Nephron progenitor cell (in vitro differentiated cells): ENCODE data around the gene KCNMA1.
"Not testable (repeated sequence)": the region's sequence is repeated elsewhere in the genome, so short reads cannot be mapped to it uniquely, and the experiment has no call there.

Source experiments
- DNase-seq: peaks from one replicate; pipeline ENCODE4 v3.0.0; 2021
- H3K27ac Mint-ChIP-seq: 2 replicates; pipeline ENCODE4 v1.8.0; 2021; ENCODE audit warnings: mild to moderate bottlenecking, moderate library complexity, mixed read lengths
- H3K27me3 Mint-ChIP-seq: 2 replicates; pipeline ENCODE4 v1.8.0; 2021; ENCODE audit warnings: mild to moderate bottlenecking, low read depth, mixed read lengths; ENCODE audit not compliant: poor library complexity
- H3K36me3 Mint-ChIP-seq: 2 replicates; pipeline ENCODE4 v1.8.0; 2021; ENCODE audit warnings: low read depth, mixed read lengths
- H3K4me1 Mint-ChIP-seq: 2 replicates; pipeline ENCODE4 v1.8.0; 2021; ENCODE audit warnings: mixed read lengths
- H3K4me3 Mint-ChIP-seq: 2 replicates; pipeline ENCODE4 v1.8.0; 2021; ENCODE audit warnings: mild to moderate bottlenecking, moderate library complexity, mixed read lengths
- H3K9me3 Mint-ChIP-seq: 2 replicates; pipeline ENCODE4 v1.8.0; 2021; ENCODE audit warnings: mild to moderate bottlenecking, moderate library complexity, mixed read lengths
- TF ChIP-seq, protein P1 (sequence below): fragments of 200-600 bp; sonication (generic); IDR thresholded peaks from 2 replicates; pipeline ENCODE4 v1.5.0; 2021; ENCODE audit warnings: antibody characterized with exemption

The KCNMA1 gene

DNA sequence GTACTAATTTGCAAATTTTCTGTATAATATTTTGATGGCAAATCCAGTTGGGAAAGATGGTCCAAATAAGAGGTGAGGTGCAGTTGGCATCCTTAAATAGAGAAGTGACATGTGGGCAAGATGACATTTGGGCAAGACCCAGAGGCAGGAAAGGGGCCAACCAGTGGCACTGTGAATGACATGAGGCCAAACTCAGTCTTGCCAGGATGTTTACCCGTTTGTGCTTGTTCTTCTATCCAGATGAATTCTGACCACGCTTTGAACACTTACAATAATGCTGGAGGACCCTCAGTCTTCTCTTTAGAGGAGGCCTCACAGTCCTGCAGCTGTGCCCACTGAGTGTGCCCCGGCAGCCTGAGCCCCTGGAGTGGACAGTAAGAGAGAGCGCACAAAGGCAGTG, 45.1 kb downstream of the KCNMA1 start:
- H3K9me3 Mint-ChIP-seq, result peaks cover 5% of the 10 kb centered on the region
- no peak overlapping the region for H3K27ac Mint-ChIP-seq
- no peak overlapping the region for H3K4me3 Mint-ChIP-seq
- H3K27me3 Mint-ChIP-seq, result peaks cover 8% of the 10 kb centered on the region
- DNase-seq, result no peak
- peaks cover 15% of the 10 kb centered on the region for H3K4me1 Mint-ChIP-seq
- TF ChIP-seq, protein P1, sequence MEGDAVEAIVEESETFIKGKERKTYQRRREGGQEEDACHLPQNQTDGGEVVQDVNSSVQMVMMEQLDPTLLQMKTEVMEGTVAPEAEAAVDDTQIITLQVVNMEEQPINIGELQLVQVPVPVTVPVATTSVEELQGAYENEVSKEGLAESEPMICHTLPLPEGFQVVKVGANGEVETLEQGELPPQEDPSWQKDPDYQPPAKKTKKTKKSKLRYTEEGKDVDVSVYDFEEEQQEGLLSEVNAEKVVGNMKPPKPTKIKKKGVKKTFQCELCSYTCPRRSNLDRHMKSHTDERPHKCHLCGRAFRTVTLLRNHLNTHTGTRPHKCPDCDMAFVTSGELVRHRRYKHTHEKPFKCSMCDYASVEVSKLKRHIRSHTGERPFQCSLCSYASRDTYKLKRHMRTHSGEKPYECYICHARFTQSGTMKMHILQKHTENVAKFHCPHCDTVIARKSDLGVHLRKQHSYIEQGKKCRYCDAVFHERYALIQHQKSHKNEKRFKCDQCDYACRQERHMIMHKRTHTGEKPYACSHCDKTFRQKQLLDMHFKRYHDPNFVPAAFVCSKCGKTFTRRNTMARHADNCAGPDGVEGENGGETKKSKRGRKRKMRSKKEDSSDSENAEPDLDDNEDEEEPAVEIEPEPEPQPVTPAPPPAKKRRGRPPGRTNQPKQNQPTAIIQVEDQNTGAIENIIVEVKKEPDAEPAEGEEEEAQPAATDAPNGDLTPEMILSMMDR, result no peak
- peaks cover 5% of the 10 kb centered on the region for H3K36me3 Mint-ChIP-seq

DNA sequence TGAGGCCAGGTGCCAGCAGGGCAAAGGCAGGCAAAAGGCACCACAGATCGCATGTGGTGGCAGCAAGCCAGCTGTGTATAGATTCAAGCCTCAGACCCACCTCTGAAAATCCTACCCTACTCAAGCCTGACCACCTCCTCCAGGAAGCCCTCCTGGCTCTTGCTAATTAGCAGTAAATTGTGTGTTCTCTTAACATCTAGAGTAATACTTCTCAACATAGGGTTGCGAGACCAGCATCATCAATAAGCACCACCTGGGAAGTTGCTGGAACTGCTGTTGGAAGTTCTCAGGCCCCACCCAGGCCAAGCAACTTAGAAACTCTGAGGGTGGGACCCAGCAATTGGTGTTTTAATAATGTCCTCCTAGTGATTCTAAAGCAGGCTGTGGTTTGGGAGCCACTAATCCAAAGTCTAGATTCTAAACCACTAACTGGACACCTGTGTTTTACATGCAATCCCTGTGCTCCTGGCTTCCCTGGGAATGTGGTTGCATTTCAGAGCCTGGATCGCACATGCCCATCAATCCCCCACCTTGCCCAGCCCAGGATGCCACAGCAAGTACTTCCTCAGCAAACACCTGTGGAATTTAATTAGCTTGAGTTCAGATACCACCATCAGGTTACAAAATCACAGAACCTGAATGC, 46.2 kb downstream of the KCNMA1 start:
- Mint-ChIP-seq H3K27ac (no peak overlapping the region), H3K9me3 (peaks cover 5% of the 10 kb centered on the region), H3K4me1 (peaks cover 26% of the 10 kb centered on the region), H3K4me3 (no peak overlapping the region), H3K27me3 (peaks cover 7% of the 10 kb centered on the region), H3K36me3 (peaks cover 5% of the 10 kb centered on the region)
- TF ChIP-seq, protein P1, result no peak
- DNase-seq, result no peak

DNA sequence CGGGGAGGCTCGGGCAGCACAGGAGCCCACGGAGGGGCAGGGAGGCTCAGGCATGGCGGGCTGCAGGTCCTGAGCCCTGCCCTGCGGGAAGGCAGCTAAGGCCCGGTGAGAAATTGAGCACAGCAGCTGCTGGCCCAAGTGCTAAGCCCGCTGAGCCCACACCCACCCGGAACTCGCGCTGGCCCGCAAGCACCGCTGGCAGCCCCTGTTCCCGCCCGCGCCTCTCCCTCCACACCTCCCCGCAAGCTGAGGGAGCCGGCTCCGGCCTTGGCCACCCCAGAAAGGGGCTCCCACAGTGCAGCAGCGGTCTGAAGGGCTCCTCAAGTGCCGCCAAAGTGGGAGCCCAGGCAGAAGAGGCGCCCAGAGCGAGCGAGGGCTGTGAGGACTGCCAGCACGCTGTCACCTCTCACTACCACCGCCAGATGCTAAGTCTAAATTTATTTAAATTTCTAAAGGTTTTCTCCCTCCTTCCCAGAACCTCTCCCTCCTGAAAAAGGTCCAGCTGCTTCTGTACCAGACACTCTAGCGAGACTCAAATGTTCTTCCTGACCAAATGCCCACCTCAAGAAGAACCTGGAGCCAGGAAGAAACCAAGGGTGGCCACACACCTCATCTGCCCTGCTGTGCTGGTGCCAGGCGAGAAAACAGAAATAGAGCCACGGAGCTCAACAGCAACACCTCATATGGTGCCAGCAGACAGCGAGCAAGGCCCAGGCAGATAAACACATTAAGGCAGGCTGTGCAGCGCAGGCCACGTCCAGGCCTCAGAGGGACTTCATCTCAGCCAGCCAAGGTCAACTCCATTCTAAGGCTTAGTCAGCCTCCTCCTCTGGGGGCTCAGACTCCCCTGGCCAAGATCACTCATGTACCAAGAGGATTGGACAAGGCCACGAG, 47.0 kb downstream of the KCNMA1 start:
- Mint-ChIP-seq H3K9me3 (peaks cover 5% of the 10 kb centered on the region), H3K36me3 (peaks cover 5% of the 10 kb centered on the region), H3K4me1 (peaks cover 33% of the 10 kb centered on the region), H3K27ac (no peak overlapping the region), H3K4me3 (no peak overlapping the region), H3K27me3 (peaks cover 7% of the 10 kb centered on the region)
- TF ChIP-seq, protein P1, result no peak
- no peak for DNase-seq

DNA sequence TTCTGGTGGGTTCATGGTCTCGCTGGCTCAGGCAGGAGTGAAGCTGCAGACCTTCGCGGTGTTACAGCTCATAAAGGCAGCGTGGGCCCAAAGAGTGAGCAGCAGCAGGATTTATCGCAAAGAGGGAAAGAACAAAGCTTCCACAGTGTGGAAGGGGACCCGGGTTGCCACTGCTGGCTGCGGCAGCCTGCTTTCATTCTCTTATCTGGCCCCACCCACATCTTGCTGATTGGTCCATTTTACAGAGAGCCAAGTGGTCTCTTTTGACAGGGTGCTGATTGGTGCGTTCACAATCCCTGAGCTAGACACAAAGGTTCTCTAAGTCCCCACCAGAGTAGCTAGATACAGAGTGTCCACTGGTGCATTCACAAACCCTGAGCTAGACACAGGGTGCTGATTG, 47.9 kb downstream of the KCNMA1 start:
- not testable (repeated sequence) for H3K9me3 Mint-ChIP-seq, H3K4me3 Mint-ChIP-seq, H3K27me3 Mint-ChIP-seq, H3K27ac Mint-ChIP-seq, H3K36me3 Mint-ChIP-seq, DNase-seq
- H3K4me1 Mint-ChIP-seq, result peaks cover 41% of the 10 kb centered on the region

DNA sequence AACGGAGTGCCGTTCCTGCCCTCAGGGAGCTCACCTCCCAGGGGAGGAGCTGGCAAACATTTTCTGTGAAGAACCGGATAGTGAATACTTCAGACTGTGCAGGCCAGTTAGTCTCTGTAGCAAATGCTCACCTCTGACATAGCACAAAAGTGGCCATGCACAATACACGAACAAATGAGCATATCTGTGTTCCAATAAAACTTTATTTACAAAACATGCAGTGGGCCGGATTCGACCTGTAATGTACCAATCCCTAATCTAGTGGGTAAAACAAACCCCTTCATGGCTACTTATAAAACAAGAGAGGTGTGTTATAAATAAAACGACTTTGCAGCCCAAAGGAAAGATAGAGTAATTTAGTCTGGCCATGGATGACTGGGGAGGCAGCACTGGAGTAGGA, 48.7 kb downstream of the KCNMA1 start:
- Mint-ChIP-seq H3K9me3 (peaks cover 5% of the 10 kb centered on the region), H3K4me1 (peaks cover 42% of the 10 kb centered on the region), H3K27ac (no peak overlapping the region), H3K4me3 (no peak overlapping the region), H3K36me3 (peaks cover 5% of the 10 kb centered on the region), H3K27me3 (peaks cover 6% of the 10 kb centered on the region)
- no peak for DNase-seq
- TF ChIP-seq, protein P1, result no peak

DNA sequence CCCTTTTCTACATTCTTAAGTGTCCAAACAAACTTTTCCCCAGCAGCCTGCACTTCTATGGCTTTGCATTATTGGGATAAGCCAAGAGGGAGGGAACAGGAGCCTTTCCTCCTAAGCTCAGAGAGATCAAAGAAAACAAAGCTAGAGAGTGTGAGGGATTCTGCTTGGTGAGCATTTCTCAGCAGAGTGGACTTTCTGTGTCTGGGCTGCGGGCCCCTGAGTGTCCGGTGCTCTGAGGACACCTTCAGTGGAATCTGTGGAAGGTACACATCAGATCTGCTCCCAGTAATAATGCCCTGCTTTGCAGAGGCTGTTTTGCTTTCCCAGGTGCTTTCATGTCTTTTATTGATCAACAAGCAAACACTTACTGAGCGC, 50.2 kb downstream of the KCNMA1 start:
- peaks cover 42% of the 10 kb centered on the region for H3K4me1 Mint-ChIP-seq
- TF ChIP-seq, protein P1, result no peak
- peaks cover 7% of the 10 kb centered on the region for H3K27me3 Mint-ChIP-seq
- H3K27ac Mint-ChIP-seq, result peak overlapping the region; percentile 56
- H3K36me3 Mint-ChIP-seq, result peaks cover 5% of the 10 kb centered on the region
- no peak for DNase-seq
- peaks cover 5% of the 10 kb centered on the region for H3K9me3 Mint-ChIP-seq
- no peak overlapping the region for H3K4me3 Mint-ChIP-seq
